SK-N-SH (cell line): Measurements from ENCODE around the gene GNAL.

Experiments used
- CHD2 ChIP-seq: fragments of 150-350 bp; IDR thresholded peaks from 2 replicates; pipeline ENCODE4 v1.6.1; 2018; ENCODE audit warnings: low read length; ENCODE audit not compliant: partially characterized antibody
- CTCF ChIP-seq: fragments of 200-600 bp; sonication (generic); IDR thresholded peaks from 2 replicates; pipeline ENCODE4 v1.6.1; 2017; ENCODE audit warnings: antibody characterized with exemption, mild to moderate bottlenecking, moderate library complexity
- EP300 ChIP-seq, 2 experiments: IDR thresholded peaks; 2 replicates each; pipeline versions ENCODE4 v1.4.0 to v1.6.1; 2012; ENCODE audit warnings: borderline replicate concordance in 1 of 2, low read depth in 1 of 2, low read length in 1 of 2
- EZH2phosphoT487 ChIP-seq: fragments of 200-600 bp; sonication (generic); IDR thresholded peaks from 2 replicates; pipeline ENCODE4 v1.6.1; 2017; ENCODE audit warnings: low read depth, mixed run types, mild to moderate bottlenecking, antibody characterized with exemption, moderate library complexity, borderline replicate concordance
- GABPA ChIP-seq: IDR thresholded peaks from 2 replicates; pipeline ENCODE4 v1.4.0; 2012; ENCODE audit warnings: low read depth, mild to moderate bottlenecking
- NFIC ChIP-seq: IDR thresholded peaks from 2 replicates; pipeline ENCODE4 v1.4.0; 2012; ENCODE audit warnings: borderline replicate concordance
- NRF1 ChIP-seq: IDR thresholded peaks from 2 replicates; pipeline ENCODE4 v1.6.1; 2012; ENCODE audit warnings: low read depth, mild to moderate bottlenecking, low read length
- POLR2AphosphoS5 ChIP-seq: IDR thresholded peaks from 2 replicates; pipeline ENCODE4 v1.6.1; 2012; ENCODE audit warnings: low read depth, low read length
- REST ChIP-seq: IDR thresholded peaks from 2 replicates; pipeline ENCODE4 v1.6.1; 2012; ENCODE audit warnings: mild to moderate bottlenecking, low read depth, low read length, moderate library complexity
- TCF12 ChIP-seq: IDR thresholded peaks from 2 replicates; pipeline ENCODE4 v1.4.0; 2012
- USF1 ChIP-seq: IDR thresholded peaks from 2 replicates; pipeline ENCODE4 v1.4.0; 2012; ENCODE audit warnings: low read depth, borderline replicate concordance

GRCh38 chr18:11667578-11667977, 21.5 kb upstream of the GNAL start:
- no peak for TF ChIP-seq CTCF
- TF ChIP-seq POLR2AphosphoS5 = no peak
- TF ChIP-seq REST = no peak
- TF ChIP-seq NFIC = no peak
- TF ChIP-seq USF1 = no peak
- no peak for TF ChIP-seq CHD2
- no peak for TF ChIP-seq NRF1
- TF ChIP-seq TCF12 = no peak
- no peak for TF ChIP-seq EP300 (IDR thresholded peaks at IDR 0.05; ENCODE audit: borderline replicate concordance in 1 of 2, low read depth in 1 of 2, low read length in 1 of 2)
- TF ChIP-seq GABPA = no peak
- TF ChIP-seq EZH2phosphoT487 = no peak
